BLaER1 treated with 17β-estradiol and CSF1 and Interleukin-3, amounts not matched to agents 10 nM and 100 nM (cell line): ENCODE results near the gene EEF1G.
"Not testable (repeated sequence)": the region's sequence is repeated elsewhere in the genome, so short reads cannot be mapped to it uniquely, and the experiment has no call there.

Source experiments
- H3K27ac ChIP-seq, 11 experiments: shearing (Covaris generic); formaldehyde crosslinking; 2 replicates each; pipeline ENCODE4 v1.8.1; 2022
- H3K27me3 ChIP-seq, 11 experiments: shearing (Covaris generic); formaldehyde crosslinking; 2 replicates each; pipeline ENCODE4 v1.8.1; 2022
- H3K36me3 ChIP-seq, 11 experiments: shearing (Covaris generic); formaldehyde crosslinking; 2 replicates each; pipeline ENCODE4 v1.8.1; 2022
- H3K4me1 ChIP-seq, 10 experiments: shearing (Covaris generic); formaldehyde crosslinking; 2 replicates each; pipeline ENCODE4 v1.8.1; 2022
- H3K4me2 ChIP-seq, 11 experiments: shearing (Covaris generic); formaldehyde crosslinking; 2 replicates each; pipeline ENCODE4 v1.8.1; 2022
- H3K4me3 ChIP-seq, 10 experiments: shearing (Covaris generic); formaldehyde crosslinking; 2 replicates each; pipeline ENCODE4 v1.8.1; 2022
- H3K9ac ChIP-seq, 11 experiments: shearing (Covaris generic); formaldehyde crosslinking; 2 replicates each; pipeline ENCODE4 v1.8.1; 2022
- H3K9me3 ChIP-seq, 11 experiments: shearing (Covaris generic); formaldehyde crosslinking; replicated peaks in 1 of 11; 2 replicates each; pipeline ENCODE4 v1.8.1; 2022
- H4K20me1 ChIP-seq, 11 experiments: shearing (Covaris generic); formaldehyde crosslinking; 2 replicates each; pipeline ENCODE4 v1.8.1; 2022
- Cebpa-rat ChIP-seq, 11 experiments: shearing (Covaris generic); IDR thresholded peaks; 2 replicates each; pipeline ENCODE4 v1.8.1; 2022

EEF1G gene

DNA sequence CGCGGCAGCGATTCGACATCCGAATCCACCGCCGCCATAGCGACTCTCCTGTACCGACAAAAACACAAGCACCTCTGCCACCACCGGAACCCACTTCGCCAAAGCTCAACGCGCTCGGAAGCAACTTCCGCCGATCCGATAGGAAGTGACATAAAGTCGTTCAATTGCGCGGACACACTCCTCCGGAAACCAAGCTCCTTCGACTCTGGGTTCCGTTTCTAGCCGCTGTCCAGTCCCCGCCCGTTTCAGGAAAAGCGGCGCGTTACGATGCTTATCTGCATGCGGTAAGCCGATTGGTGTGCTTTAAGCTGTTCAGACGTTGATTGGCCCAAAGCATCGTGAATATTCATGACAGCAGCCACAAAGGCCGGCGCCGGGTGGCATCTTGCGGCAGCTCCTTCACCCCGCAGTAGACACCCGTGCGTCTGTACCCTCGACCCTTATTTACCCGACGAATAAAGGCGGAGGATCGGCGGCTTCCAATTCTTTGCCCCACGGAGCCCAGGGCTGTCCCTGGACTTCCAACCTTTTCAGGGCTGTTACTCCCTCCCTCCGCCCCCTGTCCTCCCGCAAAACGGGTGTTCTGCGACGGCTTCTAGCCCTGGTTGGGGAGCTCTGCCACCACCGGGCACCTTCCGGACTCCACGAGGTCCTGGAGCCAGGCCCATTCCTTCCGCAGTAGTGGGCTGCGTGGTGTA, 17.9 kb upstream of the EEF1G start, which contains the start of gene TUT1:
Gene TUT1 (minus strand): TSS at position 76 of the 698 bp plus-strand sequence. CDS start 38 bp downstream, at position 38.
- Histone ChIP-seq H3K9me3 (no peaks in the 10 kb centered on the region), H3K4me1 (peaks cover 38 to 46% (median 40%) of the 10 kb centered on the region in 10 experiments), H3K36me3 (peaks cover 55 to 69% (median 66%) of the 10 kb centered on the region in 11 experiments), H3K27ac (peak within 1 kb of the TSS; percentile 61 to 97 (median 92); a peak in 21 of 22 replicates), H3K27me3 (no peaks in the 10 kb centered on the region), H4K20me1 (peaks cover 0 to 31% (median 21%) of the 10 kb centered on the region in 11 experiments; a peak in 14 of 22 replicates), H3K4me3 (peak within 1 kb of the TSS; percentile 69 to 97 (median 80)), H3K4me2 (peak within 1 kb of the TSS; percentile 88 to 97 (median 95)), H3K9ac (peak within 1 kb of the TSS; percentile 87 to 97 (median 92))
- no peak for TF ChIP-seq Cebpa-rat (IDR thresholded peaks at IDR 0.05)

DNA sequence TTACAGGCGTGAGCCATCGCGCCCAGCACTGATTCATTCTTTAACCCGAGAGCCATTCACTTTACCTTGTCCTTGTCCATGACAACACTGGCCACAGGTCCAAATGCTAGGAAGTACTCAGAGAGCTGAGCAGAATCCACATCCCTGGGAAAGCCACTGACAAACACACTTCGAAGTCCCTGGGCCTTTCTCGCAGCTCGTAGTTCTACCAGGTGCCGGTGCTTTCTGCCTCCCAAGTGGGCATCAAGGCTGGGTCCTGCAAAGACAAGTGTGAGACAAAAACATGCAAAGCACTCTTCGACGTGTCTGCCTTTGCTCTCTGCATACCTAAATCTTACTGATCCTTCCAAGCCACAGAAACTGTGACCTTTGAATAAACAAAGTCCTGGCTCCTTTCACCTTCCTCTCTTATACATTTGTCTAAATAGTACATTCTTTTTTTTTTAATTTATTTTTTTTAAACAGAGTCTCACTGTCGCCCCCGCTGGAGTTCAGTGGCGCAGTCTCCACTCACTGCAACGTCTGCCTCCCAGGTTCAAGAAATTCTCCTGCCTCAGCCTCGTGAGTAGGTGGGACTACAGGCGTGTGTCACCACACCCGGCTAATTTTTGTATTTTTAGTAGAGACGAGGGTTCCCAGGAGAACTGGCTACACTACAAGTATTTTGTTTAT, 15.4 kb upstream of the EEF1G start:
- TF ChIP-seq Cebpa-rat (IDR thresholded peaks at IDR 0.05) = no peak
- H3K27ac ChIP-seq = no peak overlapping the region
- peak overlapping the region in 3 of 11 experiments; percentile 24 to 87 (median 36); a peak in 3 of 22 replicates for H3K9ac ChIP-seq
- peaks cover 0 to 6% (median 3%) of the 10 kb centered on the region in 11 experiments; a peak in 8 of 22 replicates for H4K20me1 ChIP-seq
- no peak overlapping the region for H3K4me3 ChIP-seq
- no peaks in the 10 kb centered on the region for H3K27me3 ChIP-seq
- peaks cover 54 to 69% (median 66%) of the 10 kb centered on the region in 11 experiments for H3K36me3 ChIP-seq
- no peaks in the 10 kb centered on the region for H3K9me3 ChIP-seq
- H3K4me1 ChIP-seq = peaks cover 36 to 40% (median 38%) of the 10 kb centered on the region in 10 experiments
- H3K4me2 ChIP-seq = peak overlapping the region in 9 of 11 experiments; percentile 80 to 95 (median 88); a peak in 13 of 22 replicates

DNA sequence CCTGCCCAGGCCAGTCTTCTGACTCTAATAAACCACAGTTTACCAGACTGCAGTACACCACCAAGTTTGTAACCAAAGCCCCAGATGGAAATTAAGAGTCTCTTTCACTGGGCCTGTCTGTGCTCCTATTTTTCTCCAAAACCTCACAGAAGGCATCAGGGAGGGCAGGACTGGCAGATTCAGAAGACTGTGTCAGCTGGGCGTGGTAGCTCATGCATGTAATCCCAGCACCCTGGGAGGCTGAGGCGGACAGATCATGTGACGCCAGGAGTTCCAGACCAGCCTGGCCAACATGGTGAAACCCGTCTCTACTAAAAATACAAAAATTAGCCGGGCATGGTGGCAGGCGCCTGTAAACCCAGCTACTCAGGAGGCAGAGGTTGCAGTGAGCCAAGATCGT, 11.7 kb upstream of the EEF1G start:
- peaks cover 11 to 14% (median 11%) of the 10 kb centered on the region in 10 experiments for H3K4me1 ChIP-seq
- not testable (repeated sequence) for H4K20me1 ChIP-seq, H3K27ac ChIP-seq, H3K9me3 ChIP-seq, H3K27me3 ChIP-seq, H3K4me3 ChIP-seq, H3K4me2 ChIP-seq
- 0 out of 22 replicates have a peak overlapping the region, but pooled peaks of 2 of the 11 experiments have one; percentile 4 to 8 for H3K9ac ChIP-seq
- peaks cover 73 to 88% (median 83%) of the 10 kb centered on the region in 11 experiments for H3K36me3 ChIP-seq

DNA sequence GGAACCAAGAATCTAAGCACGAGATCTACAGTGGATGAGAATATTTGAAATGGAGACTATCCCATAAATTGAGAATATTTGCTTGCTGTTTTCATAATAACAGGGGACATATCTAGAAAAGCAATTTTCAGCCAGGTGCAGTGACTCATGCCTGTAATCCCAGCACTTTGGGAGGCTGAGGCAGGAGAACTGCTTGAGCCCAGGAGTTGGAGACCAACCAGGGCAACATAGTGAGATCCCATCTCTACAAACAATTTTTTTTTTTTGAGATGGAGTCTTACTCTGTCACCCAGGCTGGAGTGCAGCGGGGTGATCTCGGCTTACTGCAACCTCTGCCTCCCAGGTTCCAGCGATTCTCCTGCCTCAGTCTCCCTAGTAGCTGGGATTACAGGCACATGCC, 8.0 kb upstream of the EEF1G start:
- H3K4me2 ChIP-seq, H3K9me3 ChIP-seq, H3K4me3 ChIP-seq, H4K20me1 ChIP-seq, H3K27me3 ChIP-seq, H3K27ac ChIP-seq: not testable (repeated sequence)
- Histone ChIP-seq H3K9ac (0 out of 22 replicates have a peak overlapping the region, but pooled peaks of 1 of the 11 experiments have one; percentile 9), H3K4me1 (peaks cover 0 to 13% (median 9%) of the 10 kb centered on the region in 10 experiments; a peak in 12 of 20 replicates), H3K36me3 (peaks cover 84 to 99% (median 94%) of the 10 kb centered on the region in 11 experiments)

DNA sequence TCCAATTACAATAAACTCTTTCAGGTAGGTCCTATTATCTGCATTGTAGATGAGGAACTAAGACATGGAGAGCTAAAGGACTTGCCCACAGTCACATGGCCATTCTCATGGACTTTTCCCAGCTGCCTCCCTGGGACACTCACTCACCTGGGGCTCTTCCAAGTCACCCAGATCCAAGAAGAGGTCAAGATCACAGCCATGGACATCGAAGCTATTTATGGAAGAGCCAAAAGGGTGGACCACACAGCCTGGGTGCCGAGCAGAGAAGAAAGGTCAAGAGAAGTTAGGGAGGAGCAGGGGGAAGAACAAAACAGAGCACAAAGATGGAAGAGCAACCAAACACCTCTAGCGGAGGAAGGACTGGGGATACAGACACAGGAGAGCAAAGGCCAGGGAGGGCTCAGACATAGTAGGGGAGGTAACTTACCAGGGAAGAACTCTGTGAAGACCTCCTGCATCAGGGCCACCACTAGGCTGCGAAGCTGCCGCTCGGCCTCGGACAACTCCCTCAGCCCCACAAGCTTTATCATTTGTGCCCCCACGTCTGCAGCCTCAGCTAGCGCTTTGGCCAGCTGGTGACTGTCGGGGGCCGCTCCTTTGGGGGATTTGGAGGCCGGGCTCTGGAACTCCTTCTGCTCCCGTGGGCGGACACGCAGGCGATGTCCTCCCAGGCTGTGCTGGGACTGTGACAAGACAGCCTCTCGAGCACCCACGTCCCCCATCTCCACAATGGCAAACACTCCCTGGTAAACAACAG, 7.4 kb upstream of the EEF1G start:
- Histone ChIP-seq H3K27ac (no peak overlapping the region), H3K27me3 (no peaks in the 10 kb centered on the region), H3K4me1 (peaks cover 0 to 17% (median 10%) of the 10 kb centered on the region in 10 experiments; a peak in 12 of 20 replicates), H3K4me2 (no peak overlapping the region), H3K9me3 (no peaks in the 10 kb centered on the region), H3K36me3 (peaks cover 85 to 100% (median 94%) of the 10 kb centered on the region in 11 experiments), H4K20me1 (peaks cover 0 to 6% (median 0%) of the 10 kb centered on the region in 11 experiments; a peak in 1 of 22 replicates), H3K4me3 (no peak overlapping the region), H3K9ac (peak overlapping the region in 1 of 11 experiments; percentile 9; a peak in 2 of 22 replicates)
- TF ChIP-seq Cebpa-rat (IDR thresholded peaks at IDR 0.05) = no peak

DNA sequence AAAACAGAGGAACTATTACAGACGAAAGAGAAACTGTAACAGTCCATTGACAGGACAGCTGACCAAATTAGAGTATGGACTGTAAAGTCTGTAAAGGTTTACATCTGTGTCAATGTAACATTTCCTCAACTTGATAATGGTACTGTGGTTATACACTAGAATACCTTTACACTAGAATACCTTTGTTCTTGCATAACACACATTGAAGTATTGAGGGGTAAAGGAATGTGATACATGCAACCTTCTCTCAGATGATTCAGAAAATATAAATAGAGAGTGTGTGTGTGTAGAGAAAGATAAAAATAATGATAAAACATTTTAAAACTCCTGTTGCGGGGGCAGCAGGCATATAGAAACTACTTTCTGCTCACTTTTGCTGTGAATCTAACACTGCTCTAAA, 5.6 kb upstream of the EEF1G start:
- peaks cover 13 to 35% (median 26%) of the 10 kb centered on the region in 10 experiments for H3K4me1 ChIP-seq
- no peaks in the 10 kb centered on the region for H3K9me3 ChIP-seq
- H3K27me3 ChIP-seq = no peaks in the 10 kb centered on the region
- no peak overlapping the region for H3K4me2 ChIP-seq
- peaks cover 76 to 92% (median 85%) of the 10 kb centered on the region in 11 experiments for H3K36me3 ChIP-seq
- no peak overlapping the region for H3K4me3 ChIP-seq
- H3K27ac ChIP-seq = no peak overlapping the region
- no peak overlapping the region; a peak in 1 of 22 replicates for H3K9ac ChIP-seq
- no peak for TF ChIP-seq Cebpa-rat (IDR thresholded peaks at IDR 0.05)
- peaks cover 0 to 6% (median 0%) of the 10 kb centered on the region in 11 experiments; a peak in 2 of 22 replicates for H4K20me1 ChIP-seq

DNA sequence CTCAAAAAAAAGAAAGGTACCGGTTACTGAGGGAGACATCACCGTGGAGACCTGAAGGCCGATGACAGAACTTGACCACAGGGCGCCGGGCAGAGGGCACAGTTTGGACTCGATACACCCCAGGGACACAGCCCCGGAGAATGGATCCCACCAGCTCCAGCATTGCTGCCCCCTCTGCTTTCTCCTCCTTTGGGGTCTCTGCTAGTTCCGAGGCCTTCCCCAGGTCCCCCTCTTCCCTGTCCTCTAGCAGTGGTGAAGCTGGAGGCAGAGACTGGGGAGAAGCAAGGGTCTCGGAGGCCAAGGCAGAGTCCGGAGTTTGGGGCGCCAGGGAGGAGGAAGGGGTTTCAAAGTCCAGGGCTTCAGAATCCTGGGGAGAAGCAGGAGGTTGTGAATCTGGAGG, 4.8 kb upstream of the EEF1G start:
- TF ChIP-seq Cebpa-rat (IDR thresholded peaks at IDR 0.05) = no peak
- Histone ChIP-seq H3K4me1 (peaks cover 13 to 35% (median 26%) of the 10 kb centered on the region in 10 experiments), H3K36me3 (peaks cover 71 to 85% (median 79%) of the 10 kb centered on the region in 11 experiments)

DNA sequence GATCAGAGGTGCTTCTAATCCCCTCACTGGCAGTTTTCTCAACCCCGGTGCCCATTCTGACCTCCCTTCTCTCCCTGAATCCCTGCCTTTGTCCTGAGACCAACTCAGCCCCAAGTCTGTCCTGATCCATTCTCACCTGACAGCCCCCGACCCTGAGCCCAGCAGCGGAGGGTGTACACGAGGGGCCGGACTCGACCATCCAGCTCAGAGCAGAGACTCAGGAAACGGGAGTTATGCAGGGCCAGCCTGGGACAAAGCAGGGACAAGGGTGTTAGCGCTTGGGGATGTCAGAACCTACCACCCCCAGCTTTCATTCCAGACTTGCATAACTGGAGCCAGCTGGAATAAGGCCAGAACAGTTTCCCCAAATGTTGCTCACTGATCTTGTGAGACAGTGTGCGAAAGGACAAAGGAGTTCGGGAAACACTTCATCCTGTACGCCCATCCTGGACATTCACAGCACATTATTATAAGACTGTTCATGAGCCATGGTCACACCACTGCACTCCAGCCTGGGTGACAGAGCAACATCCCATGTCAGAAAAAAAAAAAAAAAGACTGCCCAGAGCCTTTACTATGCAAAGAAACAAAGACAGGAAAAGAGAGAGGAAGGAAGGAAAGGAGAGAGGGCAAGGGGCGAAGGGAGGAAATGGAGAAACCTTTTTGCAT, 3.5 kb upstream of the EEF1G start:
- Histone ChIP-seq H3K27ac (peak overlapping the region in 5 of 11 experiments; percentile 16 to 86 (median 37); a peak in 6 of 22 replicates), H4K20me1 (peaks cover 5 to 13% (median 11%) of the 10 kb centered on the region in 11 experiments; a peak in 15 of 22 replicates), H3K9ac (peak overlapping the region; percentile 15 to 97 (median 84); a peak in 17 of 22 replicates), H3K4me2 (peak overlapping the region in 5 of 11 experiments; percentile 0 to 39 (median 25); a peak in 7 of 22 replicates), H3K4me3 (no peak overlapping the region), H3K4me1 (peaks cover 19 to 41% (median 31%) of the 10 kb centered on the region in 10 experiments), H3K36me3 (peaks cover 66 to 82% (median 75%) of the 10 kb centered on the region in 11 experiments), H3K9me3 (no peaks in the 10 kb centered on the region), H3K27me3 (no peaks in the 10 kb centered on the region)
- TF ChIP-seq Cebpa-rat (IDR thresholded peaks at IDR 0.05) = no peak

More for the DNA sequence above, 4.8 kb upstream of the EEF1G start:
- Histone ChIP-seq H4K20me1 (peaks cover 0 to 6% (median 0%) of the 10 kb centered on the region in 11 experiments; a peak in 2 of 22 replicates), H3K27me3 (no peaks in the 10 kb centered on the region), H3K27ac (no peak overlapping the region), H3K4me2 (no peak overlapping the region), H3K9me3 (no peaks in the 10 kb centered on the region), H3K4me3 (no peak overlapping the region), H3K9ac (peak overlapping the region in 1 of 11 experiments; percentile 34; a peak in 2 of 22 replicates)
